Kidney epithelial cell (primary cell): ENCODE data around the gene SPON1. TPM values are rescaled to one million over a fixed set of nuclear protein-coding genes. Genes with fewer than 3 reads are reported as not detected.
"Not testable (repeated sequence)": the region's sequence is repeated elsewhere in the genome, so short reads cannot be mapped to it uniquely, and the experiment has no call there.

Experiments used
- DNase-seq: peaks from one replicate; pipeline ENCODE4 v3.0.0-alpha.2; 2010; ENCODE audit warnings: low read depth
- H3K27me3 ChIP-seq: 2 replicates; pipeline ENCODE4 v1.6.0; 2011; ENCODE audit warnings: low read length; ENCODE audit not compliant: control insufficient read depth, insufficient read depth
- H3K36me3 ChIP-seq: 2 replicates; pipeline ENCODE4 v1.5.1; 2011; ENCODE audit warnings: low read length; ENCODE audit not compliant: control insufficient read depth, insufficient read depth
- H3K4me3 ChIP-seq: 2 replicates; pipeline ENCODE4 v1.5.1; 2011; ENCODE audit warnings: low read depth, mild to moderate bottlenecking, control low read depth, low read length
- CTCF ChIP-seq: IDR thresholded peaks from 2 replicates; pipeline ENCODE4 v1.5.1; 2011; ENCODE audit warnings: mild to moderate bottlenecking, moderate library complexity, low read length, control low read depth, inconsistent platforms; ENCODE audit not compliant: insufficient read depth, poor library complexity, severe bottlenecking
- total RNA-seq: library from RNA; depleted of rRNA; stranded (reverse); fragments of >200 nt; gene quantifications from 2 replicates; pipeline ENCODE4 v1.2.3, GENCODE V29; 2015

SPON1 gene
- total RNA-seq, 1 donor from 2014 or later: 3.7 TPM

GRCh38 chr11:13929395-13929891 lies 33.1 kb upstream of the SPON1 start:
- TF ChIP-seq CTCF: no peak
- no peak overlapping the region for H3K4me3 ChIP-seq
- H3K36me3 ChIP-seq: no peaks in the 10 kb centered on the region
- no peak for DNase-seq
- H3K27me3 ChIP-seq: no peaks in the 10 kb centered on the region

GRCh38 chr11:13931356-13931755 lies 31.2 kb upstream of the SPON1 start:
- no peak for DNase-seq
- H3K4me3 ChIP-seq: no peak overlapping the region
- no peak for TF ChIP-seq CTCF
- H3K36me3 ChIP-seq: no peaks in the 10 kb centered on the region
- no peaks in the 10 kb centered on the region for H3K27me3 ChIP-seq

GRCh38 chr11:13937154-13937553 lies 25.4 kb upstream of the SPON1 start:
- H3K27me3 ChIP-seq, DNase-seq, H3K36me3 ChIP-seq, H3K4me3 ChIP-seq: not testable (repeated sequence)

- not testable (repeated sequence) for H3K4me3 ChIP-seq, DNase-seq, H3K27me3 ChIP-seq, H3K36me3 ChIP-seq
Observed at GRCh38 chr11:13938829-13939228, 23.7 kb upstream of the SPON1 start.

- Histone ChIP-seq H3K36me3 (no peaks in the 10 kb centered on the region), H3K4me3 (no peak overlapping the region), H3K27me3 (no peaks in the 10 kb centered on the region)
- TF ChIP-seq CTCF: no peak
- no peak for DNase-seq
Observed at GRCh38 chr11:13939961-13940906, 22.3 kb upstream of the SPON1 start.

- no peaks in the 10 kb centered on the region for H3K36me3 ChIP-seq
- DNase-seq: no peak
- no peak overlapping the region for H3K4me3 ChIP-seq
- TF ChIP-seq CTCF: no peak
- no peaks in the 10 kb centered on the region for H3K27me3 ChIP-seq
Observed at GRCh38 chr11:13940907-13941256, 21.6 kb upstream of the SPON1 start.

GRCh38 chr11:13941775-13942174 lies 20.7 kb upstream of the SPON1 start:
- no peak for TF ChIP-seq CTCF
- DNase-seq: no peak
- H3K36me3 ChIP-seq: no peaks in the 10 kb centered on the region
- H3K27me3 ChIP-seq: no peaks in the 10 kb centered on the region
- H3K4me3 ChIP-seq: no peak overlapping the region
